GM20000 (cell line): ENCODE measurements around the gene PCDHA6.

Experiments
- DNase-seq: peaks from one replicate; pipeline ENCODE4 v3.0.0; 2012; ENCODE audit warnings: low spot score
- CTCF ChIP-seq: IDR thresholded peaks from 2 replicates; pipeline ENCODE4 v1.5.1; 2012; ENCODE audit warnings: mild to moderate bottlenecking, control low read depth; ENCODE audit errors: extremely low read depth, missing control alignments

PCDHA6 gene

DNA sequence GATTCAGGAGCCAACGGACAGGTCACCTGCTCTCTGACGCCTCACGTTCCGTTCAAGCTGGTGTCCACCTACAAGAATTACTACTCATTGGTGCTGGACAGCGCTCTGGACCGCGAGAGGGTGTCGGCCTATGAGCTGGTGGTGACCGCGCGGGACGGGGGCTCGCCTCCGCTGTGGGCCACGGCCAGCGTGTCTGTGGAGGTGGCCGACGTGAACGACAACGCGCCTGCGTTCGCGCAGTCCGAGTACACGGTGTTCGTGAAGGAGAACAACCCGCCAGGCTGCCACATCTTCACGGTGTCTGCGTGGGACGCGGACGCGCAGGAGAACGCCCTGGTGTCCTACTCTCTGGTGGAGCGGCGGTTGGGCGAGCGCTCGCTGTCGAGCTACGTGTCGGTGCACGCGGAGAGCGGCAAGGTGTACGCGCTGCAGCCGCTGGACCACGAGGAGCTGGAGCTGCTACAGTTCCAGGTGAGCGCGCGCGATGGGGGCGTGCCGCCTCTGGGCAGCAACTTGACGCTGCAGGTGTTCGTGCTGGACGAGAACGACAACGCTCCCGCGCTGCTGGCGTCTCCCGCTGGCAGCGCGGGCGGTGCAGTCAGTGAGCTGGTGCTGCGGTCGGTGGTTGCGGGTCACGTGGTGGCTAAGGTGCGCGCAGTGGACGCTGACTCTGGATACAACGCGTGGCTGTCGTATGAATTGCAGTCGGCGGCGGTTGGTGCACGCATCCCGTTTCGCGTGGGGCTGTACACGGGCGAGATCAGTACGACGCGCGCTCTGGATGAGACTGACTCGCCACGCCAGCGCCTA is 29.6 kb downstream of the PCDHA6 start:
- no peak for TF ChIP-seq CTCF
- DNase-seq: no peak

DNA sequence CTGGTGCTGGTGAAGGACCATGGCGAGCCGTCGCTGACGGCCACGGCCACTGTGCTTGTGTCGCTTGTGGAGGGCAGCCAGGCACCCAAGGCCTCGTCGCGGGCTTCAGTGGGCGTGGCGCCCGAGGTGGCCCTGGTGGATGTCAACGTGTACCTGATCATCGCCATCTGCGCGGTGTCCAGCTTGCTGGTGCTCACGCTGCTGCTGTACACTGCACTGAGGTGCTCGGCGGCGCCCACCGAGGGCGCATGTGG is 30.2 kb downstream of the PCDHA6 start:
- TF ChIP-seq CTCF: no peak
- no peak for DNase-seq

GRCh38 chr5:140862441-140863295 is 34.9 kb downstream of the PCDHA6 start:
- no peak for DNase-seq
- TF ChIP-seq CTCF: no peak

DNA sequence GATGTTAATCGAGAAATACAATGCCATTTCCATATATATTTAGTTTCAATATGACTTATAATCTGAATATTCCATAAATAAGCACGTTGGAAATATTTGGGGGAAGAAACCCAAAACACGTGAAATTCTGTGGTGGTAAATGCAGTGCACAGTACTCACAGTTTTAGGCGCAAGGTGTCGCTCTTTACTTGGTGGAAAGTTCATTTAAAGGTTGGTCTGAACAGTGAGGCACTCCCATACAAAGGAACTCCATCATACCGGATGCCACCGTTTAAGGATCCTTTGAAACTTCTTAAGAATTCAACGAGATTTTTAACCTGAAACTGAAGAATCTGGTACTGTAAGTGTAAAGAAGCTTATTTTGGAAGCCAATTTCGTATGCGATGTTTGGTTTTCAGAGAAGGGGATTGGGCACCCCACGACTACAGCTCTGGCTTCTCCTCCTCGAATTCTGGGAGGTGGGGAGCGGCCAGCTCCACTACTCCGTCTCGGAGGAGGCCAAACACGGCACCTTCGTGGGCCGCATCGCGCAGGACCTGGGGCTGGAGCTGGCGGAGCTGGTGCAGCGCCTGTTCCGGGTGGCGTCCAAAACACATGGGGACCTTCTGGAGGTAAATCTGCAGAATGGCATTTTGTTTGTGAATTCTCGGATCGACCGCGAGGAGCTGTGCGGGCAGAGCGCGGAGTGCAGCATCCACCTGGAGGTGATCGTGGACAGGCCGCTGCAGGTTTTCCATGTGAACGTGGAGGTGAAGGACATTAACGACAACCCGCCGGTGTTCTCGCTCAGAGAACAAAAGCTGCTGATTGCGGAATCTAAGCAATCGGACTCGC is 41.2 kb downstream of the PCDHA6 start, which contains the start of gene PCDHA11:
PCDHA11 (plus strand) TSS at position 237 of the 834 bp plus-strand sequence; CDS start at position 384, 147 bp downstream.
- DNase-seq: no peak
- TF ChIP-seq CTCF: no peak

GRCh38 chr5:140869555-140869886 is 41.8 kb downstream of the PCDHA6 start:
- no peak for DNase-seq
- no peak for TF ChIP-seq CTCF

GRCh38 chr5:140870221-140871201 is 42.8 kb downstream of the PCDHA6 start:
- TF ChIP-seq CTCF: no peak
- no peak for DNase-seq
